GM21717 (cell line): ENCODE results near the gene RXYLT1.
"Not testable (repeated sequence)": the region's sequence is repeated elsewhere in the genome, so short reads cannot be mapped to it uniquely, and the experiment has no call there.

Source experiments
- ATAC-seq: cut with Tn5 transposase; IDR thresholded peaks from one replicate; pipeline ENCODE4 v1.9.1; 2021; ENCODE audit warnings: mild to moderate bottlenecking, moderate library complexity; ENCODE audit not compliant: unreplicated experiment

The RXYLT1 gene

DNA sequence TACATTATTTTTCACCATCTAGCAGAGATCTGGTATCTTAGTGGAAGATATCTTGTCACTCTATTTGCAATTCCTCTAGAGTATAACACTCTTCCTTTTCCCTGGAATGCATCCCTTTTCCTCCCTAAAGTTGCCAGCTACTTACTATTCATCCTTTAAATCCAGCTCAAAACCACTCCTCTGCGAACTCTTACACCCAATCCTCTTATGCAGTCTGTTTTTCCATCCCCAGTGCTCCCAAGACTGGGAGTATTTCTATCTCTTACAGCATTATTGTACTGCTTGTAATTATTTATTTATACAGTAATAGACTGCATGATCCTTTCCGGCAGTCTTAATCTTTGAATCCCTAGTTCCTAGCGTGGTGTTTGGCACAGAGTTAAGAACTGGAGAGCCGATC is 61.9 kb downstream of the RXYLT1 start:
- no peak for ATAC-seq

DNA sequence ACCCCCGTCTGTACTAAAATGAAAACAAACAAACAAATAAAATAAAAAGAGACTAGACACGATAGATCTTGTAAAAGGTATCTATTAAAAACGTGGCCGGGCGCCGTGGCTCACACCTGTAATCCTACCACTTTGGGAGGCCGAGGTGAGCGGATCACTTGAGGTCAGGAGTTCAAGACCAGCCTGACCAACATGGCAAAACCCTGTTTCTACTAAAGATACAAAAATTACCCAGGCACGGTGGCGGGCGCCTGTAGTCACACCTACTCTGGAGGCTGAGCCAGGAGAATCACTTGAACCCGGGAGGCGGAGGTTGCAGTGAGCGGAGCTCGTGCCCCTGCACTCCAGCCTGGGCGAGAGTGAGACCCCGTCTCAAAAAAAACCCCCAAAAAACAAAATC is 63.0 kb downstream of the RXYLT1 start:
- ATAC-seq, result not testable (repeated sequence)

DNA sequence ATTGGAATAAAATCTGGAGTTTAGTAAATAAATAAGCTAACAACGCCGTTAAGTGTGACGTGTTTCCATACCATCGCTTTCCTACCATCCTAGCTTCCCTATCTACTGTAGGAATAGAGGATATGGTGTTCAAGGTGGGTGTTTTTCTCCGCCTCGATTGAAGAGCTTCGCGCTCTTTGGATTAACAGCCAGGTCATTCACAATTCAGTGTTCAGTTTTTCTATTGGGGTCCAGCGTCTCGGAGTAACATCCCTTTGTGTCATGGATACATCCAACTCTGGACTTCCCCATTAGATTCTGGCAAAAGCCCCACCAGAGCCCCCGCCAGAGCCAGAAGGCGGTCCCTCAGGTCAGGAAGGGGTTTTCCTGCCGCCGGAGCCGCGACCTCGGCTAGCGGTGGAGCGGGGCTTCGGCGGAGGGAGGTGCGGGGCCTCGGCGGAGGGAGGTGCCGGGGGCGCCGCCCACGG is 63.6 kb downstream of the RXYLT1 start:
- ATAC-seq, result no peak

DNA sequence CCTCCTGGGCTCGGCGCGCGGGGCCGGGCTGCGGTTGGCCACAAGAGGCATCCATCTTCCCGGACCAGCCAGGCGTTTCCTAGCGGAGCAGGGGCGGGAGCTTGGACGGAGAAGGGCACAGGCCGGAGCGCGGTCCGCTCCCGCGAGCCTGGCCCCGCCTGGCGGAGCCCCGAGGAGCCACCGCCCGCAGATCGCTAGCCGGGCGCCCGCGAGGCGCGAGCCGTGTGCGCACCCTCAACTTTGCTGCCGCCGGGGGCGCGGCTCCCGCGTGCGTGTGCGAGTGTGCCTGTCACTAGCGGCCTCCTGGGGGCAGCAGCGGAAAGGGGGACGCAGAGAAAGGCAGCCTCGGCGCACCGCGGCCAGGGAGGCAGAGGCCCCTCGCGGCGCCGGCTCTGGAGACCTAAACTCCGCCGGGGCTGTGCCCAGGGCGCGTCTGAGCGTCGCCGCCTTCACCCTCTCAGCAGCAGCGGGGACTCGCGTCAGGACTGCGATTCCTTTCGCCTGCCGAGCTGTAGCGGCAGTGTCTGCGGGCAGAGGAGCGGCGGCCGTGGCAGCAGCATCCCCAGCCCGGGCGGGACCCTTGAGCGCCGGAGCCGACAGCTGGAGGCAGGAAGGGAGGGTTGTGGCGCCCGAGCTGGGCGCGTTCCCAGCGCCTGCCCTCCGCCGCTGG is 64.1 kb downstream of the RXYLT1 start:
- ATAC-seq, result peak; percentile 96

DNA sequence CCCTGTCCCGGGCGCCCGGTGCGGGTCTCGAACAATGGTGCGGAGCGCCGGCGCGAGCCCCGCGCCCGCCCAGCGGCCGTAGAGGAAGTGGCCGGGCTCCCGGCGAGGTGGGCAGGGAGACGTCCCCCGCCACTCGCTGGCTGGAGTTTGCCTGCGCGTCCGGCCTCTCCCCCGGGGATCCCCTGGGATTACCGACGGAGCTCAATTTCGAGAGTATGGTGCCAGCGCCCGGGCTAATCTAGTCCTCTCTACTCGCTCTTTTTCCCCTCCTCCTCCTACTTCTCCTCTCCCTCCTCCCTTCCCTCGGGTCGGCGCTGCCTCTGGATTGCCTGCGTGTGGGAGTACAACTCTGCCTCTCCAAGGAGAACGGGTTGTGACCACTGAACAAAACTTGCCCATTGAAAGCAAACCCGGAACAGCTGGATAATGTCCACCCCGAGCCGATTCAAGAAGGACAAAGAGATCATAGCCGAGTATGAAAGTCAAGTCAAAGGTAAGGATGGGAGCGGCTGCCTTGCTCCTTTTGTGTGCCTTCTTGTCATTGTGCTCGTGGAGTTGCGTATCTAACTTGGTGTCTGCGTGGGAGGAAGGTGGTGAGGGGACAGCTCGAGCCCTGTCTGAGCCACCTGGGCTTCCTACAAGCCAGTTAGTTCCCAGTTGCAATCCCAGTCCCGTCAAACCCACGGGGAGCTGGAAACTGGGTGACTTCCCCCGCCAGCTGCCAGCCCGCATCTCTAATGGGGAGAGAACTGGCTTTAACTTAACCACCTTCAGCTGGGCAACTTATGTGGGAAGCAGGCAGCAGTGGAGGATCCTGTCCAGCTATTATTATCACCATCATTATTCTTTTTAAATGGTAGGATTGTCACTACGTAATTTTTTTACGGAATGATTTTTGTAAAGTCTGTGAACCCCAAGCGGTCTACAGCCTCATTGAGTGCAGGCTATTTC is 65.0 kb downstream of the RXYLT1 start, which contains the start of gene SRGAP1:
TSS of gene SRGAP1 (plus strand) at position 310 of the 951 bp plus-strand sequence. CDS start at position 427, 117 bp downstream.
- ATAC-seq, result peak; percentile 26

DNA sequence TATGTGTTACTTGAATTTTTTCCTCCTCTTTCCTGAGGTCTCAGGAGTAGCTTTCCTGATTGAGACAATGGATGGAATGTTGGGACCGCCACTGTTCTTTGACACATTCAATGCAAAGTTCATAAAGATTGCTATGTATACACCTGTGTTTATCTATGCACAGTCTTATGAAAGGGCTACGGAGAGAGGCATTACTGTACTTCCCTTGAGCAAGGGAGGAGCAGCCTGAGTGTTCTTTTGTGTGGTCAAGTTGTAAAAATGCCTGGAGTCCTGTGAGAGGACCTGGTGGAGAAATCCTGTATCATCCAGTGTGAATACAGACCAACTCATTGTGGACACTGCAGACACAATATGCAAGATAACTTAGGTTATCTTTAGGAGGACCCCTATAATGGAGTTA is 66.0 kb downstream of the RXYLT1 start:
- ATAC-seq, result no peak

DNA sequence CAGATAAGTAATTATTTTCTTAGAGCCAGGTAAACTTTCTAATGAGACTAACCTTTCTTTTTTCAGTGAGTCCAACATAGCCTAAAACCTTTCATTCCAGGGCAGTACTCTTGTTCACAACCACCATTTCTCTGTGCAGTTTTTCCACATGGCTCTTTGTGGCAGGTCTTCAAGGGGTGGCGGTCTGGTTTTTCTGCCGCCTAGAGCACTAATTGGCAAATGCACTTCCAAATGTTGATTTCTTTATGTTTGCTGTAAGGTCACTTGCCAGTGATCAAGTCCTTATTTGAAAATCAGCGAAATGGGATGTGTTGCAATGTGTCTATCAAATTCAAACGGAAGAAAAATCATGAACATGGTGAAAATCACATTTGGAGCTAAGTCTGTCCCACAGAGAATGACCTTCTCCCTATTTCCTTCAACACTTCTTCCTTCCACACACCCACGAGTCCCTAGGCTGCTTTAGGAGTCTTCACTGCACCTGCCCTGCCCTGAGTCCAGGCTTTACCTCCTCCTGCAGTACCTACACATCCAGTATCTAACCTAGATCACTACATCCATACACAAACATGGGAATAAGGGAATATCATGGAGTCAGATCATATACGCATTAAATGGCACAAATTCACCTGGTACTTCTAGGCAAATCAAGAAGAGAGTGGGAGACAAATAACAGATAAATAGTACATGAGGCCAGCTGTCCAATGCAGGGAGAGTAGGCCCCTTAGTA is 66.7 kb downstream of the RXYLT1 start:
- no peak for ATAC-seq

DNA sequence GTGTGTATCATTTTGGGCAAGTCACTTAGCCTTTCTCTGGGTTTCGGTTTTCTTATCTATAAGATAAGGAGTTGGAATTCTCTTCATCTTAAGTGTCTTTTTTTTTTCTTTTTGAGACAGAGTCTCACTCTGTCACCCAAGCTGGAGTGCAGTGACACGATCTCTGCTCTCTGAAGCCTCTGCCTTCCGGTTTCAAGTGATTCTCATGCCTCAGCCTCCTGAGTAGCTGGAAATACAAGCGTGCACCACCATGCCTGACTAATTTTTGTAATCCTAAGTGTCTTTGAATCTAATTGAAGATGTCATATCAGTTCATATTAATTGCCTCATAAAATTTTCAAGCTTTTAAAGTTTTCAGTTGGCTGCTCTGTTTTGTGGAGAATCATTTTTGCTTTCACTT is 68.7 kb downstream of the RXYLT1 start:
- ATAC-seq, result no peak

DNA sequence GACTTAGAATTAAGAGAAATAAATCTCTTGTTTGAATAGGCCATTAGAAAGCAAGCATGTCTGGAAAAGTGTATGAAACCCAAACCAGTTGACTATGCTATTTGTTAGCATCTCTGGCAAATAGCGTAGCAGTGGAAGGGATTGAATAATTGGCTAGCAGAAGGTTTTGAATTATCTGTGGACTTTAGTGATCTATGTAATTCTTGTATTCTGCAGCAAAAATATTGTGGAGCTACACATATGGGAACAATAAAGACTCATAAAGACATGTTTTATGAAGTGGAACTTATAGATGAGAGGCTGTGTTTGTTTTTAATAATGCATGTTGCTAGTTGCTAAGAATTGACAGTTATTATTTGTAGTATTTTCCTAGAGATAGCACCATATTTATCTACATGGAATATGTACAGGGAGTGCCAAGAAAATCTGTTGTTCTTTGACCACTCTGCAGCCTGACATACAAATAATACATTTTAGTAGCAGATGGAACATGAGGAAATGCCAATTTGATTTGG is 69.5 kb downstream of the RXYLT1 start:
- ATAC-seq, result no peak

DNA sequence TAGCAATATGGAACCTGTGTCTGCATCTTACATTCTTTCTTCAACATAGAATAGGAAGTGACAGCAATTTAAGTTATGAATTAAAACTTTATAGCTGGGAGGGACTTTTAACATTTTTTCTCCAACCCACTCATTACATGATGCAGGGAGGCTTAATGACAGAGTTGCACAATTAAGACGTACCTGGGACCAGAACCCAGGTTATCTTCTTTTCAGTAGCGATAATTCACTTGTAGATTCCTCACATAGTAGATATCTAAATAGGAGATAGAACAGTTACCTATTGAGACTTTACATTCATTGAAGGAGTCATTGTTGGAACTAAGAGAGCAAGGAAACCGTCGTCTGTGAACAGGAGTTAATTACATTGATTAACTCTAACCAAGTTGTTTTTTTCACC is 69.9 kb downstream of the RXYLT1 start:
- ATAC-seq, result no peak

DNA sequence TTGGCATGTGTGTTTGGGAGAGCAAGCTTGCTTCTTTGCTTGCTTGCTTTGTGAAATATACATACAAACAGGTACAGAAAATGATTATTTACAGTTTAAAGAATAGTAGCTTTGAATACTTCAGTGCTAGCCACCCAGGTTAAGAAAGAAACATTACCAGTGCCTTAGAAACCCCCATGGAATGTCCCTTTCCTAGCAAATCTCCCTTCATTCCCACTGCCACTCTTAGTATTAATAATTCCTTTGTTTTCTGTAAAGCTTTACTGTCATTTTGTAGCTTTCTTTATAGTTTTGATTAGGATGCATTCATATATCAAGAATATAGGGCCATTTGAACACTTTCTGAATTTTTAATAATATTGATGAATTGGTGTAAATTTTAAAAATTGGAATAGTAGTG is 74.3 kb downstream of the RXYLT1 start:
- no peak for ATAC-seq

DNA sequence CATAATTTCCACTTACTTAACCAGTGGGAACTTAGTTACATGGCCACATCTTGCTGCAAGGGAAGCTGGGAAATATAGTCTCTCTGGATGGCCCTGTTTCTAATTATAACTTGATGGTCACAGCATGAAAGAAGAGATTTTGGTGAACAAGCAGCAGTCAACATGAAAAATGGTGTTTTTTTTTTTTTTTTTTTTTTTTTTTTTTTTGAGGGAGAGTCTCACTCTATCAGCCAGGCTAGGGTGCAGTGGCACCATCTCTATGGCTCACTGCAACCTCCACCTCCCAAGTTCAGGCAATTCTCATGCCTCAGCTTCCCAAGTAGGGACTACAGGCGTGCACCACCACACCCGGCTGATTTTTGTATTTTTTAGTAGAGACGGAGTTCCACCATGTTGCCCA is 75.6 kb downstream of the RXYLT1 start:
- no peak for ATAC-seq

DNA sequence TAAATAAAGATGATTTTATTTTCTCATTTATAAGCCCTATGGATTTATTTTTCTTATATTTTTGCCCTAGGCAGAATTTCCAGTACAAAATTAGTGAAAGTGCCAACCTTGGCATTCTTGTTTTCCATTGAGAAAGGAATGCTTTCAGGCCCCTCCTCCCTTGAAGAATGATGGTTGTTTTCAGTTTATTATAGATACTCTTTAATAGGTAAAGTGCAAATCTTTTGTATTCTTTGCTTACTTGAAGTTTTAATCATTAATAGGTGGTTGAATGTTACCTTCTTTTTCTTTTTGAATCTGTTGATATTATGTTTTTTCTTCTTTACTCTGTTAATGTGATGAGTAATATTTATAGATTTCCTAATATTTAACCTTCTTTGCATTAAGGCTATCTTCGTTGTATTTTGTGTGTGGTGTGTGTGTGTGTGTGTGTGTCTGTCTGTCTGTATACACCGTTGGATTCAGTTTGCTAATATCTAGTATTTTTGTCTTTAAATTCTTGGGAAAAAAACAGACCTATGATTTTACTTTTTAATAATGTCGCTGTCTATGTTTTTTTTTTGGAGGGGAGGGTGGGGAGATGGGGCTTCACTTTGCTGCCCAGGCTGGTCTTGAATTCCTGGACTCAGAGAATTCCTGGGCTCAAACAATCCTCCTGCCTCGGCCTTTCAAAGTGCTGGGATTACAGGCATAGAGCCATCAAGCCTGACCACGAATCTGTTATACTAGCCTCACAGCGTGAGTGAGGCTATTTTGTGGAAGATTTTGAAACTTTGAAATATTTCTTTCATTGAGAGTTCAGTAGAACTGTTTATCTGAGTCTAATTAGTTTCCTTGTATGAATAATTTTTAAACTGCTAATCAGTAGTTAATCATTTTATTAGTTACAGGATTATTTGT is 78.3 kb downstream of the RXYLT1 start:
- no peak for ATAC-seq
